NCI-H187 treated with DMSO at 0.1 percent for 48 hours (cell line): ENCODE measurements around the gene TBL3.

Experiments
- DNase-seq: peaks from one replicate; lab custom pipeline; 2025; lab: John Stamatoyannopoulos, UW

The TBL3 gene

DNA sequence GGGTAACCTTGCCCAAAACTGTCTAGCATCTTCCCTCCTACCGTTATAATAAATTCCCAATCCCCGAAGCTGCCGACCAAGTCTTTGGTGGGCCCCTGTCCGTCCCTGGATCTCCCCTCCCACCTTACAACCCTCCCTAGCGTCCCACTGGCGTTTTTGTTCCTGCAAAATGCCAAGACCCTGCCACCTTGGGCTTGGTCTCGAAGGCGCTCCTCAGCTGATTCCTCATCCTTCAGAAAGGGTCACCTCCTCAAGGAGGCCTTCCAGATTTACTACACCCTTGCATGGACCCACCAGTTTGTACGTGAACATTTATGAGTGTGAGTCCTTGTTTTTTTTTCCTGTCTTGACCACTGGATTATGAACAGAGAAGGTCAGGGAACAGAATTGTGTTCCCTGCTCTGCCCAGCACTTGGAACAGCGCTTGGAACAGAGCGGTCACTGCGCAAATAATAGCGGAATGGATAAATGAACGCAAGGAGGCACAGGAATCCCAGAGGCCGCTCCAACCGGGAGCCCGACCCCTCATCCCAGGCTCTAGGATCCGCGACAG lies 11.2 kb downstream of the TBL3 start:
- no peak for DNase-seq

GRCh38 chr16:1983544-1984346 lies 11.9 kb downstream of the TBL3 start, which contains the start of gene GFER:
TSS of gene GFER (plus strand) at chr16:1984193. CDS start at chr16:1984219, 26 bp downstream.
- DNase-seq, result peak; percentile 60

DNA sequence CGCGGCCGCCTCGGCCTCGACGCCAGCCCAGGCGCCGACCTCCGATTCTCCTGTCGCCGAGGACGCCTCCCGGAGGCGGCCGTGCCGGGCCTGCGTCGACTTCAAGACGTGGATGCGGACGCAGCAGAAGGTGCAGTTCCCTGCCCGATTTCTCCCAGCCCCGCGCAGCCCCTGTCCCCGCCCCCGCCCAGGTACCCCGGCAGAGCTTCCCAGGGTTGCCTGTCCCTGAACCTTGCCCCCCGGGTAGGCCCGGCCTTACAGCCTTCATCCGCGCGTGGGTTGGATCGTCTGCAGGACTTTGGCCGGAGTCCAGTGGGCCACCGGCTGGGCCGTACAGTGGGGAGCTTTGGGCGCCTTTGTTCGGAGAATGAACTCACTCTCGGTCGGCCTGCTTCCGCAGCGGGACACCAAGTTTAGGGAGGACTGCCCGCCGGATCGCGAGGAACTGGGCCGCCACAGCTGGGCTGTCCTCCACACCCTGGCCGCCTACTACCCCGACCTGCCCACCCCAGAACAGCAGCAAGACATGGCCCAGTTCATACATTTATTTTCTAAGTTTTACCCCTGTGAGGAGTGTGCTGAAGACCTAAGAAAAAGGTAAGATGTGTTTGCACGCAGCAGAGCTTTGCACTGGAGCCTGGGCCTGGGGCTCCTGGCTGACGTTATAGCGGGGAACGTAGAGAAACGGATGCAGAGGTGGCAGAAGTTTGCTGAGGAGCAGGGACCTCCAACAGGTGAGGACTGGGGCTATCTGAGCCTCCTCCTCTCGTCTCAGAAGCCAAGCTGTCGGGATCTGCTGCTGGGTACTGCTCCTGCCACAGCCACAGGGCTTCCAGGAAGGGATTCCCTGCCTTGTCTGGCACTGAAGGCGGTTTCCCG lies 12.7 kb downstream of the TBL3 start:
- no peak for DNase-seq

DNA sequence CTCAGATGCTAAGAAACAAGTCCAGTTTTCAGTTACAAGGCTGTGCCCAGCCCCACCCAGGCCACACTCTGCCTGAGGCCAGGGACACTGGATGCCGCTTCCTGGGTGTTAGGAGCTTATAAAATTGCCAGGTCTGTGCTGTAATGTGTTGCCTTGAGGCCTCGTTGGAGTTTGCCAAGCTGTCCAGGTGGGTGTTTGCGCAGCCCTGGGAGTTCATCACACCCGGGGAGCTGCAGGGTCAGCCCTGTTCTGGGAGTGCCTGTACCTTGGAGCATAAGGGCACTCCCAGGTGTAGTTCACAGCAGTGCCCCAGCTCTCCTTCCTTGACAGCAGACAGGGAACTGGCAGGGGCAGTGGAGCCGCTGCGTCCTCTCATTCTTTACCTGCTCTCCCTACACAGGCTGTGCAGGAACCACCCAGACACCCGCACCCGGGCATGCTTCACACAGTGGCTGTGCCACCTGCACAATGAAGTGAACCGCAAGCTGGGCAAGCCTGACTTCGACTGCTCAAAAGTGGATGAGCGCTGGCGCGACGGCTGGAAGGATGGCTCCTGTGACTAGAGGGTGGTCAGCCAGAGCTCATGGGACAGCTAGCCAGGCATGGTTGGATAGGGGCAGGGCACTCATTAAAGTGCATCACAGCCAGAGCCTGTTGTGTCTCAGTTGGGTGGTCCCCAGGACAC lies 13.8 kb downstream of the TBL3 start:
- DNase-seq, result no peak

DNA sequence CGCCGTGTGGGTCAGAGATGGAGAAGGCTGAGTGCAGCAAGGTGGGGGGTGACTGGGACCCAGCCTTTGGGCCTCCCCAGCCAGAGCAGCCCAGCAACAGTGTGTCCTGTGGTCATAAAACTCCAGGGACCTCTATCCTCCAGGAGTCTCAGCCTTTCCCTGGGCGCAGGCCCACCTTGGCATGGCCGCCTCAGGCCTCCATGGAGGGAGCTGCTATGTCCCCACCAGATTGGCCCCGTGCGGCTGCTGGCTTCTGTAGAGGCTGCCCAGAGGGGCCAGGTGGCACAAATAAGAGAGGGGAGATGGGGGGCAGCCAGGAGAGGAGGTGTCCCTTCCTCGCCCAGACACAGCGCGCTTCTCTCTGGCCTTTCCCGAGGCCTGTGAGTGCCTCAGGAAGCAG lies 15.3 kb downstream of the TBL3 start:
- DNase-seq, result no peak

GRCh38 chr16:1989209-1990100 lies 17.6 kb downstream of the TBL3 start, which contains the start of gene SYNGR3:
TSS of gene SYNGR3 (plus strand) at chr16:1989970. CDS start at chr16:1990103, 133 bp downstream.
- no peak for DNase-seq

GRCh38 chr16:1990101-1990350 lies 18.2 kb downstream of the TBL3 start:
- DNase-seq, result no peak

DNA sequence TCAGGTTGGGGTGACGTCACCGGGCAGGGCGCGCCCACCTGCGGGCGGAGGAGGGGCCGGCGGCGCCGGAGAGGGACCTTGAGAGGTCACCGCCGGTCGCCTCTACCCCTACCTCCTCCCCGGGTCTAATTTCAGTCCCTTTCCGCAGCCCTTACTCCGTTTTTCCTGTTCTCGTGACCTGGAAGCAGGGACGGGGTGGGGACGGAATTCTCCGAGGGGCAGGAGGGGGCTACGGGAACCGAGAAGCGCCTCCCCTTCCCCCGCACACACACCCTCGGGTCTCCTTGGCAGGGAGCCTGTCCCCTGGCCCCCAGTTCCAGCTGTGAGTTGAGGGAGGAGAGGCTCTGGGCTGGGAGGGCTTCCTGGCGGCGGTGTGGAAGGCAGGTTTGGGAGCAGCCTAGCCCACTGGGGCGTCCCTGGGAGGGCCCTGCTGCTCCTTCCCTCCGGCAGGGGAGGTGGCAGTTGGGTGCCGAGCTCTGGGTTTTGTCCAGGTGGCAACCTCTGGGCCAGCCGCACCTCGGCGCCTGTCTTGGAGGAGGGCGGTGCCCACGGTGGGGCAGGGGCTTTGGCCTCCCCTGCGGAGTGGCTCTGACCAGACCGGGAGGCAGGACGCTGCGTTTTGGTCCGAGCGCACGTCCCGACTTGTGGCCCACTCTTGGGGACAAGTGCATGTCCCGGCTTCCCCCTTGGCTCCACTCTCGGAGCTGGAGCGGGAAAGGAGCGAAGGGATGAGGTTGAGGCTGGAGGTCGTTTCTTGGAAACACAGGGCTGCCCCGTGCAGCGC lies 18.7 kb downstream of the TBL3 start:
- DNase-seq, result no peak

DNA sequence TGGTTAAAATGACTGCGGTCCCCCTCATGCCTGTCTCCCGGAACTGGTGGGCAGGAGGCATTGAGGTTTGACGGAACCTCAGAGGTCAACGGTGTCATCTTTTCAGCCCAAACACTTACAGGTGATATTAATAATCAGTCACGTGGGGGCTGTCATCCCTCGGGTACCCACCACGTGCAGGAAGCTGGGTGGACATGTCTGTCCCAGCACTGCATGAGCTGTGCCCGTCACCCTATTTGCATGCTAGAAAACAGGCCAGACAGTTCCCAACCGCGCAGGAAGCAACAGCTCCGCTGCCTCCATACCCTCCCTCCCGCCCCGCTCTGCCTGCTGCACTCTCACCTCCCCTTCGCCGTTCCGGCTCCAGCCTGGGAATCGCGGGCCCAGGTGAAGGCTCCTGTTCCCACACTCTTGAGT lies 19.3 kb downstream of the TBL3 start:
- DNase-seq, result no peak

DNA sequence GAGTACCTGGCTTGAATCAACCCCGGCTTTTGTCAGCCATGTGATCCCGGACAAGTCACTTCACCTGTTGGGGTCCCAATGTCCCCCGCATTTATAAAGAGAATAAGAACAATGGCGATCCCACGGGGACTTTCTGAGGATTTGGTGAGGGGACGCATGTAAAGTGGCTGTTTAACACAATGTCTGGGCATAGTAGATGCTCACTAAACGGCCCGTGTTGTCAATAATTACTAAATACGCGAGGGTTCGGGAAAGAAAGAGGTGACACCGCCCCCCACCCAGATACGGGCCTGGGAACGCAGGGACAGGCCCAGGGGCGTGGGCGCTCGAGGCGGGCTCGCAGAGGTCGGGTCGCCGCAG lies 19.7 kb downstream of the TBL3 start:
- DNase-seq, result no peak

DNA sequence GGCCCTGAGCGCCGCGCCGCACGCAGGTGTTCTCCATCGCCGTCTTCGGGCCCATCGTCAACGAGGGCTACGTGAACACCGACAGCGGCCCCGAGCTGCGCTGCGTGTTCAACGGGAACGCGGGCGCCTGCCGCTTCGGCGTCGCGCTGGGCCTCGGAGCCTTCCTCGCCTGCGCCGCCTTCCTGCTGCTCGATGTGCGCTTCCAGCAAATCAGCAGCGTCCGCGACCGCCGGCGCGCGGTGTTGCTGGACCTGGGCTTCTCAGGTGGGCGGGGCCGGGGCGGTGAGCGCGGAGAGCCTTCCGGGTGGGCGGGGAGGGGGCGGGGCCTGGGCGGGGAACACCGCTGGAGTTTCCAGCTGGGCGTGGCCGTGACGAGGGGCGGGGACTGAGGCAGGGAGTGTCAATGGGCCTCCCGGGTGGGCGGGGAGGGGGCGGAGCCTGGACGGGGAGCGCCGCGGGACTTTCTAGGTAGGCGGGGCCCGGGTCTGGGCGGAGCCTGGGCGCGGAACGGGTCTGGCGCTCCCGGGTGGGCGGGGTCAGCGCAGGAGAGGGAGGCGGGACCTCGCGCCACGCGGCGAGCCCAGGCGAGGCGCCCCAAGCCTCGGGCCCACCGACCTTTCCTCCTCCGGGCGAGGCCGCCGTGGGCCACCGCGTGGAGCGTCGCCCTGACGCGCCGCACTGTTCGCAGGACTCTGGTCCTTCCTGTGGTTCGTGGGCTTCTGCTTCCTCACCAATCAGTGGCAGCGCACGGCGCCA lies 20.3 kb downstream of the TBL3 start:
- no peak for DNase-seq

GRCh38 chr16:1992704-1993317 lies 21.0 kb downstream of the TBL3 start:
- DNase-seq, result no peak

- DNase-seq, result no peak
Measured at GRCh38 chr16:1993731-1994131, 21.9 kb downstream of the TBL3 start.

DNA sequence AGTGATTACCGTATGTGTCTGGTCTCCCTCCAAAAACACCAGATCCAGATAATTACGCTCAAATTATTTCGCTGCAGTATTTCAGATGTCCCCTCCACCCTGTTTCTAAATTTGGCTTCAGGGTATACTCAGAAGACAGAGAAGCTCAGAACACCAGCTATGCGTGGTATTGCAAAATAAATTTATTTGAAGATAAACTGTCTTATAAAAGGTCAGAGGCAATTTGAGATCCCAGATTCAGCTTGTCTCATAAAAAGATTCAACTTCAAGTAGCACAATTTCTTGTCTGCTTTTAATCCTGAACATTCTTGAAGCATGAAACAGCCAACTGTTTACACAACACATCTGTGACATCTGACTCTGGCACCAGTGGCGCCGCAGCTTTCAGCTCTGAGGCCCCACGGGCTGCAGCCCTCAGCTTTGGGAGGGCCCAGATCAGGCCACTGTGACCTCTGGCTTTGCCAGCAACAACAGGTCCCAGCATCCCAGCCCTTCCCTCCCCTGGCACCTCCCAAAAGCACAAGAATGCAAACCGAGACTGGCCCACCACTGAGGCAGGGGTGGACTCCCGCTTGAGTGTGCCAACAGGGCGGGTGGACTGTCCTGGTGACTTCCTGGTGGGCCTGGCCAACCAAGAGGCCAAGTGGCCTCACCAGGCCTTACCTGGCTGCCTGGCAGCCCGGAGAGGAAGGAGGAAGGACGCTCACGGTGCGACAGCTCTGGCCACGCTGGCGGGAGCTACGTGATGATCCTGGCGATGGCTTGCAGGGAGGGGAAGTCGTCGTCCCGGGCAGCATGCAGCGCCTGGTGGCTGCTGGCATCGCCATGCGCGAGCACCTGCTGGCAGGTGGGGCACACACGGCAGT lies 25.9 kb downstream of the TBL3 start:
- no peak for DNase-seq

GRCh38 chr16:1998360-1998835 lies 26.5 kb downstream of the TBL3 start:
- DNase-seq, result no peak

GRCh38 chr16:1998852-1999801 lies 27.3 kb downstream of the TBL3 start:
- DNase-seq, result no peak

- DNase-seq, result no peak
Measured at GRCh38 chr16:1999866-2000514, 28.1 kb downstream of the TBL3 start.
